GM19193 (cell line): ENCODE results near the gene SLC13A4.

Source experiments
- POLR2A ChIP-seq: IDR thresholded peaks from 4 replicates; pipeline ENCODE4 v1.6.1; 2011; ENCODE audit not compliant: insufficient read depth, insufficient read length; ENCODE audit errors: extremely low read depth

SLC13A4 gene

GRCh38 chr7:135759532-135759931 is 31.5 kb upstream of the SLC13A4 start:
- no peak for TF ChIP-seq POLR2A

GRCh38 chr7:135758531-135758932 is 30.5 kb upstream of the SLC13A4 start:
- no peak for TF ChIP-seq POLR2A

GRCh38 chr7:135757719-135758411 is 29.9 kb upstream of the SLC13A4 start:
- TF ChIP-seq POLR2A: no peak

GRCh38 chr7:135756191-135756590 is 28.2 kb upstream of the SLC13A4 start:
- TF ChIP-seq POLR2A: no peak

GRCh38 chr7:135755351-135755753 is 27.4 kb upstream of the SLC13A4 start:
- no peak for TF ChIP-seq POLR2A

GRCh38 chr7:135753616-135754413 is 25.8 kb upstream of the SLC13A4 start:
- no peak for TF ChIP-seq POLR2A

- no peak for TF ChIP-seq POLR2A
Measured at GRCh38 chr7:135748770-135749169, 20.8 kb upstream of the SLC13A4 start, which contains the start of gene FAM180A. Gene FAM180A, minus strand, starts transcription at chr7:135748813. Its CDS starts 233 bp downstream, at chr7:135748580.

GRCh38 chr7:135747366-135747765 is 19.4 kb upstream of the SLC13A4 start:
- no peak for TF ChIP-seq POLR2A

- TF ChIP-seq POLR2A: no peak
Measured at GRCh38 chr7:135745703-135746312, 17.8 kb upstream of the SLC13A4 start.

- no peak for TF ChIP-seq POLR2A
Measured at GRCh38 chr7:135744938-135745702, 17.1 kb upstream of the SLC13A4 start.

- TF ChIP-seq POLR2A: no peak
Measured at GRCh38 chr7:135743907-135744731, 16.1 kb upstream of the SLC13A4 start.

GRCh38 chr7:135742371-135742770 is 14.4 kb upstream of the SLC13A4 start:
- TF ChIP-seq POLR2A: no peak

- TF ChIP-seq POLR2A: no peak
Measured at GRCh38 chr7:135741905-135742304, 13.9 kb upstream of the SLC13A4 start.

GRCh38 chr7:135740889-135741288 is 12.9 kb upstream of the SLC13A4 start:
- TF ChIP-seq POLR2A: no peak
